ENCODE data around the gene RELN. TPM values are rescaled to one million over a fixed set of nuclear protein-coding genes. Genes with fewer than 3 reads are reported as not detected.

RELN gene
- total and polyA plus RNA-seq, 9 of the 15 experiments (the other 6 are each of a cell fraction or from before 2014, with no cell fraction given), result 12.9 to 43.2 (median 18.1) TPM

DNA sequence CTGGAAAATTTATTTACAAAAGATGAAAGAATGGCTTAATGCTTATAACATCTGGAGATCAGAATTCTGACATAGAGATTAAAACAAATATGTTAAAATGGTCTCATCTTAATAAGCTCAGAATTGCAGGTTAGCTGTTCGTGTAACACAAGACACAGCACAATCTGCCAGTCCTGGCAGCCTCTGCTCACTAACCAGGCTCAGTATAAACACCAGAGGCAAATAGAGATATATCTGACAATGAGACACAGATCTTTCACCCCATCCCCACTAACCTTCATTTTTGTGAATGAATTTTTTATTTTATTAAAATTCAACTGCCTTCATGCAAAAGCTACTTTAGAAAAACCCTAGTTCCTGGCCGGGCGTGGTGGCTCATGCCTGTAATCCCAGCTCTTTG is 51.8 kb downstream of the RELN start:
- ATAC-seq (no peak), DNase-seq (ENCODE audit: extremely low read depth in 1 of 4, low spot score in 3 of 4) (no peak), FAIRE-seq (no peak)
- TF ChIP-seq NR2C1 (IDR thresholded peaks at IDR 0.05) (no peak), NR2C1 (tag; IDR thresholded peaks at IDR 0.05) (no peak), HSF4 (CRISPR knock-in tag; IDR thresholded peaks at IDR 0.05; ENCODE audit: borderline replicate concordance) (no peak), MIER1 (IDR thresholded peaks at IDR 0.05; ENCODE audit: low read depth) (no peak), TEAD1 (CRISPR knock-in tag; IDR thresholded peaks at IDR 0.05) (no peak), LEF1 (IDR thresholded peaks at IDR 0.05) (no peak), HMGXB4 (CRISPR knock-in tag; IDR thresholded peaks at IDR 0.05) (no peak), NCOR1 (IDR thresholded peaks at IDR 0.05) (no peak), ZNF398 (CRISPR knock-in tag; IDR thresholded peaks at IDR 0.05) (no peak)
- TF ChIP-seq, protein P1, sequence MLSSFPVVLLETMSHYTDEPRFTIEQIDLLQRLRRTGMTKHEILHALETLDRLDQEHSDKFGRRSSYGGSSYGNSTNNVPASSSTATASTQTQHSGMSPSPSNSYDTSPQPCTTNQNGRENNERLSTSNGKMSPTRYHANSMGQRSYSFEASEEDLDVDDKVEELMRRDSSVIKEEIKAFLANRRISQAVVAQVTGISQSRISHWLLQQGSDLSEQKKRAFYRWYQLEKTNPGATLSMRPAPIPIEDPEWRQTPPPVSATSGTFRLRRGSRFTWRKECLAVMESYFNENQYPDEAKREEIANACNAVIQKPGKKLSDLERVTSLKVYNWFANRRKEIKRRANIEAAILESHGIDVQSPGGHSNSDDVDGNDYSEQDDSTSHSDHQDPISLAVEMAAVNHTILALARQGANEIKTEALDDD (IDR thresholded peaks at IDR 0.05), result no peak
- TF ChIP-seq, protein P2, sequence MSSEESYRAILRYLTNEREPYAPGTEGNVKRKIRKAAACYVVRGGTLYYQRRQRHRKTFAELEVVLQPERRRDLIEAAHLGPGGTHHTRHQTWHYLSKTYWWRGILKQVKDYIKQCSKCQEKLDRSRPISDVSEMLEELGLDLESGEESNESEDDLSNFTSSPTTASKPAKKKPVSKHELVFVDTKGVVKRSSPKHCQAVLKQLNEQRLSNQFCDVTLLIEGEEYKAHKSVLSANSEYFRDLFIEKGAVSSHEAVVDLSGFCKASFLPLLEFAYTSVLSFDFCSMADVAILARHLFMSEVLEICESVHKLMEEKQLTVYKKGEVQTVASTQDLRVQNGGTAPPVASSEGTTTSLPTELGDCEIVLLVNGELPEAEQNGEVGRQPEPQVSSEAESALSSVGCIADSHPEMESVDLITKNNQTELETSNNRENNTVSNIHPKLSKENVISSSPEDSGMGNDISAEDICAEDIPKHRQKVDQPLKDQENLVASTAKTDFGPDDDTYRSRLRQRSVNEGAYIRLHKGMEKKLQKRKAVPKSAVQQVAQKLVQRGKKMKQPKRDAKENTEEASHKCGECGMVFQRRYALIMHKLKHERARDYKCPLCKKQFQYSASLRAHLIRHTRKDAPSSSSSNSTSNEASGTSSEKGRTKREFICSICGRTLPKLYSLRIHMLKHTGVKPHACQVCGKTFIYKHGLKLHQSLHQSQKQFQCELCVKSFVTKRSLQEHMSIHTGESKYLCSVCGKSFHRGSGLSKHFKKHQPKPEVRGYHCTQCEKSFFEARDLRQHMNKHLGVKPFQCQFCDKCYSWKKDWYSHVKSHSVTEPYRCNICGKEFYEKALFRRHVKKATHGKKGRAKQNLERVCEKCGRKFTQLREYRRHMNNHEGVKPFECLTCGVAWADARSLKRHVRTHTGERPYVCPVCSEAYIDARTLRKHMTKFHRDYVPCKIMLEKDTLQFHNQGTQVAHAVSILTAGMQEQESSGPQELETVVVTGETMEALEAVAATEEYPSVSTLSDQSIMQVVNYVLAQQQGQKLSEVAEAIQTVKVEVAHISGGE (CRISPR knock-in tag; IDR thresholded peaks at IDR 0.05), result no peak
- no peaks in the 10 kb centered on the region for H3K27me3 ChIP-seq (ENCODE audit: control insufficient read depth in 2 of 2, insufficient read depth in 2 of 2, low read length in 2 of 2)
- in situ Hi-C loops (cut with MboI) (no loop called here), intact Hi-C loops (cut with micrococcal nuclease) (no loop called here)
- H3K9me1 ChIP-seq (ENCODE audit: control insufficient read depth, insufficient read depth, low read length), result no peaks in the 10 kb centered on the region
- H3K9ac ChIP-seq (ENCODE audit: insufficient read depth in 1 of 2, low read depth in 2 of 2, low read length in 2 of 2), result no peak overlapping the region
- no peak overlapping the region for H3K4me3 ChIP-seq
- BruUV-seq (replicated peaks), result no TSS peak
- H3K4me2 ChIP-seq (ENCODE audit: insufficient read depth, low read length), result no peak overlapping the region
- H3K79me2 ChIP-seq (ENCODE audit: control insufficient read depth, insufficient read depth, low read length), result no peaks in the 10 kb centered on the region
- ChIA-PET CTCF (ENCODE audit: low intra/inter-chr PET ratio) (no interaction called here), POLR2A (interaction anchor here (0.5 to 0.7 kb wide), 2 partner anchors 16 to 22 kb away, joined by 3 read pairs; no protein-coding TSS in a partner anchor)
- no peaks in the 10 kb centered on the region for H4K20me1 ChIP-seq (replicated peaks; ENCODE audit: control insufficient read depth, insufficient read depth, low read length)
- H3K27ac ChIP-seq (ENCODE audit: extremely low read depth, low read depth, low read length), result no peak overlapping the region
- no peaks in the 10 kb centered on the region for H3K36me3 ChIP-seq (ENCODE audit: control insufficient read depth, insufficient read depth, low read length)
- WGBS (ENCODE audit: insufficient coverage, low coverage, missing lambda C conversion rate), result 72% methylated on average over 3 of the region's 3 CpGs
- H3K4me1 ChIP-seq (replicated peaks in 1 of 2; ENCODE audit: control insufficient read depth in 2 of 2, insufficient read depth in 2 of 2, low read length in 2 of 2), result no peaks in the 10 kb centered on the region; a peak in 1 of 5 replicates
- no peak overlapping the region for H2AFZ ChIP-seq (ENCODE audit: low read depth, low read length)
- no peaks in the 10 kb centered on the region for H3K9me3 ChIP-seq (replicated peaks; ENCODE audit: control insufficient read depth, insufficient read depth, low read depth, low read length)
